WERI-Rb-1 (cell line): ENCODE results near the gene GPER1.
A peak's percentile ranks its signal among the peaks of the same experiment; 100 is the strongest.

Experiments used
- DNase-seq: peaks from one replicate; pipeline ENCODE4 v3.0.0-alpha.2; 2020
- H3K27ac ChIP-seq: fragments of 250-450 bp; sonication (Bioruptor Pico); 2 replicates; pipeline ENCODE4 v1.5.1; 2020; ENCODE audit warnings: mild to moderate bottlenecking, moderate library complexity
- H3K27me3 ChIP-seq: fragments of 250-450 bp; sonication (Bioruptor Pico); 2 replicates; pipeline ENCODE4 v1.5.1; 2021; ENCODE audit warnings: mild to moderate bottlenecking, low read depth, moderate library complexity; ENCODE audit not compliant: insufficient read depth, severe bottlenecking
- H3K36me3 ChIP-seq: fragments of 250-450 bp; sonication (Bioruptor Pico); 2 replicates; pipeline ENCODE4 v1.5.1; 2020; ENCODE audit warnings: mild to moderate bottlenecking, moderate library complexity
- H3K4me3 ChIP-seq: 2 replicates; pipeline ENCODE4 v1.5.1; 2011; ENCODE audit warnings: low read depth, mild to moderate bottlenecking, control low read depth, low read length
- H3K9me3 ChIP-seq: fragments of 250-450 bp; sonication (Bioruptor Pico); 2 replicates; pipeline ENCODE4 v1.5.1; 2021; ENCODE audit warnings: mild to moderate bottlenecking, moderate library complexity; ENCODE audit not compliant: severe bottlenecking
- CTCF ChIP-seq: IDR thresholded peaks from 2 replicates; pipeline ENCODE4 v1.5.1; 2011; ENCODE audit warnings: low read depth, mild to moderate bottlenecking, control low read depth, inconsistent platforms, low read length

GPER1 gene

GRCh38 chr7:1049006-1049741, 38.7 kb upstream of the GPER1 start:
- TF ChIP-seq CTCF = no peak
- no peak overlapping the region for H3K4me3 ChIP-seq
- no peak for DNase-seq
- H3K27ac ChIP-seq = no peak overlapping the region
- H3K27me3 ChIP-seq = no peaks in the 10 kb centered on the region
- no peaks in the 10 kb centered on the region for H3K36me3 ChIP-seq
- H3K9me3 ChIP-seq = no peaks in the 10 kb centered on the region

DNA sequence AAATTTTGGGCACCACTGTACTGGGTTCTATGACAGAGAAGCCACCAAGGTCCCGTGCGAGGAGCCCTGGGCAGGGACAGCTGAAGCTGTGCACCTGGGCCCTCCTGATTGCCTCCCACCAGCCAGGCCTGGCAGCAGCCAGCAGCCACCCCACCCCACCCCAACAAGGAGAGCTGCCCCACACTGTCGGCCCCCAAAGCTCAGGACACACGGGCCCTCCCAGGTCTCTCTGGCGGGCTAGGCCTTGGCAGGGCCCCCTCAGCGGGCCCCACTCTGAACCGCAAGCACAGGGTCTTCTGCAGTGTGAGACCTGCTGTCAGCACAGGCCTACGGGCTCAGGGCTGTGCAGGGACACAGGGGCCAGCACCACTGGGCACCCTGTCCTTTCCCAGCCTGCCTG, 38.1 kb upstream of the GPER1 start:
- no peaks in the 10 kb centered on the region for H3K9me3 ChIP-seq
- H3K36me3 ChIP-seq = no peaks in the 10 kb centered on the region
- no peak overlapping the region for H3K27ac ChIP-seq
- H3K27me3 ChIP-seq = no peaks in the 10 kb centered on the region
- TF ChIP-seq CTCF = no peak
- DNase-seq = no peak
- no peak overlapping the region for H3K4me3 ChIP-seq

DNA sequence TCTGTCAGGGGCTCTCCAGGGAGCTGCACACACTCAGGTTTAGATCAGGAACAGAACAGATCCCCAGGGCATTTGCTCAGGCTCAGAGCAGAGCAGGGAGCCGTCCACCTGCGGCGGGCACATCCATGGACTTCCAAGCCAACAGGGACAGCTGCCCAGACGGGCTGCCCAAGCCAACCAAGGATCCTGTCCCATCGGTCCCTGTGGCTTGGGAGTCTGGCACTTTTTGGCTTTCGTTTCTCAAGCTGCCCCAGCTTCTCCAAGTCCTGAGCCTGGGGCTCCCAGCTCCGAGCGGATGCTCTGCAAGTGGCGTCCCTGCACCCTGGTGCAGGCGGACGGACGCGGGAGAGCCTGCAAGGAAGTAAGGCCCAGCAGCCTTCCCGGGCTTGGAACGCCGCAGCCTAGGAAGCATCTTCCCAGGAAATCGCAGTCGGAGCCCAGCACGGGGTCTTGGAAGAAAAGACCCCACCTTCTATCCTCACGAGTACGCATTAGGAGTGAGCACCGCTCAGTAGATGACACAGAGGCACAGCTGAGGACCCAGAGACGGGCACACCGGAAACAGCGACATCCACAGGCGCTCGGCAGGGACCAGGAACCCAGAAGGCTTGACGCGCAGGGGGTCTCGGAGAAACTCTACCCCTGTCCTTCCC, 37.5 kb upstream of the GPER1 start:
- no peaks in the 10 kb centered on the region for H3K9me3 ChIP-seq
- no peaks in the 10 kb centered on the region for H3K27me3 ChIP-seq
- DNase-seq = no peak
- H3K27ac ChIP-seq = no peak overlapping the region
- H3K4me3 ChIP-seq = no peak overlapping the region
- no peak for TF ChIP-seq CTCF
- no peaks in the 10 kb centered on the region for H3K36me3 ChIP-seq

DNA sequence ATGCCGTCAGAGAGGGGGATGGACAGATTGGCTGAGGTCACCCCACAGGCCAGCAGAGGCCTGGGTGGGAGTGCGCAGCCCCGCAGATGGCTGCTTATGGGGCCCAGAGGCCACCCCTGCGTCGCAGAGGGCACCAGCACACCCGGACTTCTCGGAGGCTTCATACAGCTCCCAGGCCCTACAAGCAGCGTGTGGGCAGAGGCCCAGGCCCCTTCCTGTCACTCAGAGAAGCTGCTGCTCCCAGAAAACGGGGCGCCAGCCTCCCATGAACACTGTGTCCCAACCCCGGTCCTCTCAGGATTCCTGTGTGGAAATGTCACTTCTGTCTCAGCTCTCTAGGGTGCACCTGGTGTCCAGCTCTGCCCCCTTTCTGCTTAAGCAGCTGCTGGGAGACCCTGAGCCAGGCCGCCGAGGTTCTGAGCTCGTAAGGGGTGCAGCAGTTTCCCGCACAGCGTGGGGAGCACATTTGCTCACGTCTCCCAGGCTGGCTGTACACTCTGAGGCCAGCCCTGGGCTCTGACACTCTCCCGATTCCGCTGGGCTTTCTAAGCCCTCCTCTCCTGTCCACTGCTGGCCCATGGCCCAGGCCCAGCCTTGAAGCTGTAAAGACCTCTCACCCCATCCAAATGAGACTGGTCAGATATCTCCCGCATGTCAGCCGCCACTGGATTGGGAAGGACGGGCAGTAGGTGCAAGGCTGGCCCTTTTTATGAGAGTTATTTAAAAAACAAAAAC, 36.8 kb upstream of the GPER1 start:
- Histone ChIP-seq H3K4me3 (no peak overlapping the region), H3K36me3 (no peaks in the 10 kb centered on the region), H3K27ac (no peak overlapping the region), H3K27me3 (no peaks in the 10 kb centered on the region), H3K9me3 (no peaks in the 10 kb centered on the region)
- DNase-seq = no peak
- no peak for TF ChIP-seq CTCF

GRCh38 chr7:1052031-1052818, 35.7 kb upstream of the GPER1 start:
- Histone ChIP-seq H3K27me3 (no peaks in the 10 kb centered on the region), H3K9me3 (no peaks in the 10 kb centered on the region), H3K27ac (no peak overlapping the region), H3K36me3 (no peaks in the 10 kb centered on the region; the same call in 1 of the 2 replicates), H3K4me3 (no peak overlapping the region)
- TF ChIP-seq CTCF = no peak
- DNase-seq = peak; percentile 68
